PC-9 (cell line): ENCODE data around the gene ACTL7A.

ENCODE experiments used
- CTCF ChIP-seq: fragments of 200-600 bp; sonication (generic); conservative IDR thresholded peaks from 2 replicates; pipeline ENCODE4 v1.6.1; 2017; ENCODE audit warnings: mixed run types, antibody characterized with exemption, mild to moderate bottlenecking, moderate library complexity
- EZH2 ChIP-seq: fragments of 200-600 bp; sonication (generic); IDR thresholded peaks from 2 replicates; pipeline ENCODE4 v1.8.0; 2017; ENCODE audit warnings: antibody characterized with exemption, low read depth

- TF ChIP-seq CTCF = no peak
- no peak for TF ChIP-seq EZH2
Observed at GRCh38 chr9:108815156-108815555, 46.9 kb upstream of the ACTL7A start.
